Measurements from ENCODE around the gene VMP1.

Gene VMP1

DNA sequence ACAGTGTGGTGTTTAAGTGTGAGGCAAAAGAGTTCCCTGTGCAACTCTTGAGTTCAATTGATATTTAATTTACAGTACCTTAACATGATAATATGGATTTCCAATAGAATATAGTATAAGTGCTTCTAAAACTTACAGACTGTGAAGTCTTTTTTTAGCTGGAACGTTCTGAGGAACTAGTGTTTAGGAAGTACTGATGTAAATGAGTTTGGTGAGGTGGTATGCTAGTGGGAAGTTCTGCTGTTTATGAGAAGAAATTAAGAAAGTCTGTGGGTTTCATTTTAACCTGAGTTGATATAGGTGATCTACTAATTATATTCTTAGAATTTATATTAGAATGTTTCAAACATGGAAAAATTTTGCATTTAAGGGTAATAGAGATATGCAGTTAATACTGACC lies 32.2 kb upstream of the VMP1 start:
- peak overlapping the region in 1 of 2 experiments; percentile 1 for H3K27ac ChIP-seq (ENCODE audit: insufficient read depth in 1 of 2, low read depth in 1 of 2, low read length in 2 of 2, poor library complexity in 1 of 2, severe bottlenecking in 2 of 2)
- POLR2A ChIA-PET, result interaction anchor here (1.3 kb wide), 1 partner anchor 55 kb away, joined by 4 read pairs; the partner anchor contains the start of gene CLTC

DNA sequence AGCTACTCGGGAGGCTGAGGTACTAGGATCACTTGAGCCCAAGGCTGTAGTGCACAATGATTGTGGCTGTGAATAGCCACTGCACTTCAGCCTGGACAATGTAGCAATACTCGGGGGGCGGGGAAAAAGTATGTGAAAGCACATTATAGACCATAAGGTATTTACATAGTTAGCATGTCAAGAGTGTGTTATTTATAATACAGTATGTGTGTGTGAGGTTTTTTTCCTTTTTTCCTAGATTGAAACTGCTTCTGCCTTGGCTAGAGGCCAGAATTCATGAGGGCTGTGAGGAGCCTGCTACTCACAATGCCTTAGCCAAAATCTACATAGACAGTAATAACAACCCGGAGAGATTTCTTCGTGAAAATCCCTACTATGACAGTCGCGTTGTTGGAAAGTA lies 30.7 kb upstream of the VMP1 start:
- POLR2A ChIA-PET, result no interaction called here
- DNase-seq, result no peak
- Histone ChIP-seq H3K4me1 (ENCODE audit: control extremely low read depth in 1 of 4, control insufficient read depth in 4 of 4, insufficient read depth in 4 of 4, low read length in 3 of 4) (peaks cover 0 to 6% (median 2%) of the 10 kb centered on the region in 4 experiments), H3K4me3 (ENCODE audit: control insufficient read depth in 1 of 7, extremely low read depth in 1 of 7, insufficient read depth in 4 of 7, low read depth in 2 of 7, low read length in 6 of 7) (no peak overlapping the region), H3K27me3 (replicated peaks in 2 of 5; ENCODE audit: control insufficient read depth in 4 of 5, insufficient read depth in 5 of 5, low read length in 4 of 5) (no peaks in the 10 kb centered on the region), H3K27ac (ENCODE audit: insufficient read depth in 1 of 2, low read depth in 1 of 2, low read length in 2 of 2, poor library complexity in 1 of 2, severe bottlenecking in 2 of 2) (no peak overlapping the region), H3K36me3 (ENCODE audit: control insufficient read depth in 4 of 4, insufficient read depth in 4 of 4, low read length in 3 of 4) (peaks cover 22 to 85% (median 67%) of the 10 kb centered on the region in 4 experiments), H3K9me3 (ENCODE audit: control extremely low read depth in 1 of 5, control insufficient read depth in 4 of 5, insufficient read depth in 2 of 5, low read depth in 1 of 5, low read length in 4 of 5) (no peaks in the 10 kb centered on the region)
- CTCF ChIA-PET, result no interaction called here
- 95% methylated on average over 3 of the region's 7 CpGs for WGBS (ENCODE audit: insufficient coverage)

More for the DNA sequence above, 32.2 kb upstream of the VMP1 start:
- no peaks in the 10 kb centered on the region for H3K9me3 ChIP-seq (ENCODE audit: control extremely low read depth in 1 of 5, control insufficient read depth in 4 of 5, insufficient read depth in 2 of 5, low read depth in 1 of 5, low read length in 4 of 5)
- no peak for DNase-seq
- no peak overlapping the region for H3K4me3 ChIP-seq (ENCODE audit: control insufficient read depth in 1 of 7, extremely low read depth in 1 of 7, insufficient read depth in 4 of 7, low read depth in 2 of 7, low read length in 6 of 7)
- peaks cover 0 to 6% (median 3%) of the 10 kb centered on the region in 4 experiments for H3K4me1 ChIP-seq (ENCODE audit: control extremely low read depth in 1 of 4, control insufficient read depth in 4 of 4, insufficient read depth in 4 of 4, low read length in 3 of 4)
- WGBS (ENCODE audit: insufficient coverage), result no CpG with 5 or more reads among the region's 1 CpG
- CTCF ChIA-PET, result interaction anchor here (1.6 to 2.3 kb wide), 2 partner anchors 11 to 12 kb away, joined by 5 to 13 read pairs; no protein-coding TSS in a partner anchor
- no peaks in the 10 kb centered on the region for H3K27me3 ChIP-seq (replicated peaks in 2 of 5; ENCODE audit: control insufficient read depth in 4 of 5, insufficient read depth in 5 of 5, low read length in 4 of 5)
- peaks cover 24 to 81% (median 55%) of the 10 kb centered on the region in 4 experiments for H3K36me3 ChIP-seq (ENCODE audit: control insufficient read depth in 4 of 4, insufficient read depth in 4 of 4, low read length in 3 of 4)

GRCh38 chr17:59678918-59679317 lies 28.5 kb upstream of the VMP1 start:
- CTCF ChIA-PET, result no interaction called here
- WGBS (ENCODE audit: insufficient coverage), result no CpG with 5 or more reads among the region's 2 CpGs

GRCh38 chr17:59680314-59680713 lies 27.1 kb upstream of the VMP1 start:
- H3K4me3 ChIP-seq (ENCODE audit: control insufficient read depth in 1 of 7, extremely low read depth in 1 of 7, insufficient read depth in 4 of 7, low read depth in 2 of 7, low read length in 6 of 7), result no peak overlapping the region
- H3K9me3 ChIP-seq (ENCODE audit: control extremely low read depth in 1 of 5, control insufficient read depth in 4 of 5, insufficient read depth in 2 of 5, low read depth in 1 of 5, low read length in 4 of 5), result no peaks in the 10 kb centered on the region
- CTCF ChIA-PET, result interaction anchor here (1.1 kb wide), 1 partner anchor 9 kb away, joined by 3 read pairs; no protein-coding TSS in a partner anchor
- H3K4me1 ChIP-seq (ENCODE audit: control extremely low read depth in 1 of 4, control insufficient read depth in 4 of 4, insufficient read depth in 4 of 4, low read length in 3 of 4), result peaks cover 0 to under 1% (median 0%) of the 10 kb centered on the region in 4 experiments
- H3K27me3 ChIP-seq (replicated peaks in 2 of 5; ENCODE audit: control insufficient read depth in 4 of 5, insufficient read depth in 5 of 5, low read length in 4 of 5), result no peaks in the 10 kb centered on the region
- POLR2A ChIA-PET, result no interaction called here
- DNase-seq, result no peak
- H3K27ac ChIP-seq (ENCODE audit: insufficient read depth in 1 of 2, low read depth in 1 of 2, low read length in 2 of 2, poor library complexity in 1 of 2, severe bottlenecking in 2 of 2), result no peak overlapping the region
- peaks cover 41 to 95% (median 81%) of the 10 kb centered on the region in 4 experiments for H3K36me3 ChIP-seq (ENCODE audit: control insufficient read depth in 4 of 4, insufficient read depth in 4 of 4, low read length in 3 of 4)
- WGBS (ENCODE audit: insufficient coverage), result 100% methylated on average over 1 of the region's 4 CpGs

More at GRCh38 chr17:59678918-59679317, 28.5 kb upstream of the VMP1 start:
- Histone ChIP-seq H3K27me3 (replicated peaks in 2 of 5; ENCODE audit: control insufficient read depth in 4 of 5, insufficient read depth in 5 of 5, low read length in 4 of 5) (no peaks in the 10 kb centered on the region), H3K36me3 (ENCODE audit: control insufficient read depth in 4 of 4, insufficient read depth in 4 of 4, low read length in 3 of 4) (peaks cover 40 to 95% (median 80%) of the 10 kb centered on the region in 4 experiments), H3K9me3 (ENCODE audit: control extremely low read depth in 1 of 5, control insufficient read depth in 4 of 5, insufficient read depth in 2 of 5, low read depth in 1 of 5, low read length in 4 of 5) (no peaks in the 10 kb centered on the region), H3K4me3 (ENCODE audit: control insufficient read depth in 1 of 7, extremely low read depth in 1 of 7, insufficient read depth in 4 of 7, low read depth in 2 of 7, low read length in 6 of 7) (no peak overlapping the region), H3K4me1 (ENCODE audit: control extremely low read depth in 1 of 4, control insufficient read depth in 4 of 4, insufficient read depth in 4 of 4, low read length in 3 of 4) (peaks cover 0 to 6% (median 2%) of the 10 kb centered on the region in 4 experiments), H3K27ac (ENCODE audit: insufficient read depth in 1 of 2, low read depth in 1 of 2, low read length in 2 of 2, poor library complexity in 1 of 2, severe bottlenecking in 2 of 2) (no peak overlapping the region)
- no peak for DNase-seq
- POLR2A ChIA-PET, result no interaction called here

GRCh38 chr17:59683283-59683682 lies 24.2 kb upstream of the VMP1 start:
- Histone ChIP-seq H3K27ac (ENCODE audit: insufficient read depth in 1 of 2, low read depth in 1 of 2, low read length in 2 of 2, poor library complexity in 1 of 2, severe bottlenecking in 2 of 2) (no peak overlapping the region), H3K27me3 (replicated peaks in 2 of 5; ENCODE audit: control insufficient read depth in 4 of 5, insufficient read depth in 5 of 5, low read length in 4 of 5) (no peaks in the 10 kb centered on the region), H3K9me3 (ENCODE audit: control extremely low read depth in 1 of 5, control insufficient read depth in 4 of 5, insufficient read depth in 2 of 5, low read depth in 1 of 5, low read length in 4 of 5) (no peaks in the 10 kb centered on the region), H3K4me3 (ENCODE audit: control insufficient read depth in 1 of 7, extremely low read depth in 1 of 7, insufficient read depth in 4 of 7, low read depth in 2 of 7, low read length in 6 of 7) (no peak overlapping the region), H3K36me3 (ENCODE audit: control insufficient read depth in 4 of 4, insufficient read depth in 4 of 4, low read length in 3 of 4) (peaks cover 39 to 95% (median 74%) of the 10 kb centered on the region in 4 experiments), H3K4me1 (ENCODE audit: control extremely low read depth in 1 of 4, control insufficient read depth in 4 of 4, insufficient read depth in 4 of 4, low read length in 3 of 4) (no peaks in the 10 kb centered on the region)
- ChIA-PET POLR2A (interaction anchor here (0.6 kb wide), 1 partner anchor 35 kb away, joined by 3 read pairs; no protein-coding TSS in a partner anchor), CTCF (interaction anchor here (1.1 kb wide), 1 partner anchor 13 kb away, joined by 4 read pairs; no protein-coding TSS in a partner anchor)
- no peak for DNase-seq

- CTCF ChIA-PET, result interaction anchor here (3.0 kb wide), 1 partner anchor 10 kb away, joined by 13 read pairs; no protein-coding TSS in a partner anchor
- peaks cover 41 to 94% (median 66%) of the 10 kb centered on the region in 4 experiments for H3K36me3 ChIP-seq (ENCODE audit: control insufficient read depth in 4 of 4, insufficient read depth in 4 of 4, low read length in 3 of 4)
Measured at GRCh38 chr17:59684967-59685366, 22.5 kb upstream of the VMP1 start.

GRCh38 chr17:59688008-59688407 lies 19.4 kb upstream of the VMP1 start:
- no CpG with 5 or more reads among the region's 1 CpG for WGBS (ENCODE audit: insufficient coverage)
- CTCF ChIA-PET, result interaction anchor here (1.1 to 1.8 kb wide), 2 partner anchors 12 to 80 kb away, joined by 4 read pairs; no protein-coding TSS in a partner anchor
- no peak overlapping the region for H3K27ac ChIP-seq (ENCODE audit: insufficient read depth in 1 of 2, low read depth in 1 of 2, low read length in 2 of 2, poor library complexity in 1 of 2, severe bottlenecking in 2 of 2)
- no peak overlapping the region for H3K4me3 ChIP-seq (ENCODE audit: control insufficient read depth in 1 of 7, extremely low read depth in 1 of 7, insufficient read depth in 4 of 7, low read depth in 2 of 7, low read length in 6 of 7)
- no peaks in the 10 kb centered on the region for H3K4me1 ChIP-seq (ENCODE audit: control extremely low read depth in 1 of 4, control insufficient read depth in 4 of 4, insufficient read depth in 4 of 4, low read length in 3 of 4)
- no peaks in the 10 kb centered on the region for H3K27me3 ChIP-seq (replicated peaks in 2 of 5; ENCODE audit: control insufficient read depth in 4 of 5, insufficient read depth in 5 of 5, low read length in 4 of 5)
- POLR2A ChIA-PET, result interaction anchor here (0.7 kb wide), 1 partner anchor 206 kb away, joined by 3 read pairs; no protein-coding TSS in a partner anchor
- no peak for DNase-seq
- no peaks in the 10 kb centered on the region for H3K9me3 ChIP-seq (ENCODE audit: control extremely low read depth in 1 of 5, control insufficient read depth in 4 of 5, insufficient read depth in 2 of 5, low read depth in 1 of 5, low read length in 4 of 5)
- peaks cover 29 to 89% (median 56%) of the 10 kb centered on the region in 4 experiments for H3K36me3 ChIP-seq (ENCODE audit: control insufficient read depth in 4 of 4, insufficient read depth in 4 of 4, low read length in 3 of 4)

More at GRCh38 chr17:59684967-59685366, 22.5 kb upstream of the VMP1 start:
- H3K4me1 ChIP-seq (ENCODE audit: control extremely low read depth in 1 of 4, control insufficient read depth in 4 of 4, insufficient read depth in 4 of 4, low read length in 3 of 4), result no peaks in the 10 kb centered on the region
- H3K4me3 ChIP-seq (ENCODE audit: control insufficient read depth in 1 of 7, extremely low read depth in 1 of 7, insufficient read depth in 4 of 7, low read depth in 2 of 7, low read length in 6 of 7), result no peak overlapping the region
- no peak overlapping the region for H3K27ac ChIP-seq (ENCODE audit: insufficient read depth in 1 of 2, low read depth in 1 of 2, low read length in 2 of 2, poor library complexity in 1 of 2, severe bottlenecking in 2 of 2)
- H3K9me3 ChIP-seq (ENCODE audit: control extremely low read depth in 1 of 5, control insufficient read depth in 4 of 5, insufficient read depth in 2 of 5, low read depth in 1 of 5, low read length in 4 of 5), result no peaks in the 10 kb centered on the region
- H3K27me3 ChIP-seq (replicated peaks in 2 of 5; ENCODE audit: control insufficient read depth in 4 of 5, insufficient read depth in 5 of 5, low read length in 4 of 5), result no peaks in the 10 kb centered on the region
- 100% methylated on average over 5 of the region's 6 CpGs for WGBS (ENCODE audit: insufficient coverage)
- DNase-seq, result peak in 2 of 3 donors; percentile 45 to 75
- POLR2A ChIA-PET, result no interaction called here
